HCT116 (cell line): ENCODE data around the gene VSTM2B. TPM values are rescaled to one million over a fixed set of nuclear protein-coding genes. Genes with fewer than 3 reads are reported as not detected.
A peak's percentile ranks its signal among the peaks of the same experiment; 100 is the strongest.

ENCODE experiments used
- ATAC-seq: fragments of 200-7000 bp; cut with Tn5 transposase; 2 replicates; pipeline ENCODE4 v1.9.1; 2020; ENCODE audit warnings: mild to moderate bottlenecking, moderate library complexity
- BruUV-seq: library from RNA; stranded (reverse); fragments of 400-500 nt; replicated peaks from 2 replicates; lab custom pipeline; 2021; lab: Mats Ljungman, UMichigan
- CTCF ChIA-PET: fragments of 300-600 bp; sonication (Branson Sonifier 250); formaldehyde crosslinking; loops from one replicate; lab custom pipeline; 2021; ENCODE audit warnings: antibody characterized with exemption; lab: Charles Lee
- POLR2A ChIA-PET: fragments of 300-600, 350-600 bp; sonication (Branson Sonifier 250); formaldehyde crosslinking; loops from one replicate; lab custom pipeline; 2021; ENCODE audit warnings: antibody characterized with exemption; lab: Charles Lee
- RAD21 ChIA-PET, 2 experiments: fragments of 300-600 bp; sonication (Branson Sonifier 250); formaldehyde crosslinking; loops; one replicate each; lab custom pipeline; 2023; ENCODE audit warnings: low total read pairs in 2 of 2; ENCODE audit not compliant: uncharacterized antibody in 2 of 2, unreplicated experiment in 2 of 2, low non-redundant PET in 1 of 2; lab: Charles Lee
- DNase-seq: peaks from one replicate; pipeline ENCODE4 v3.0.0-alpha.2; 2010; ENCODE audit warnings: low read depth, low spot score
- H2AFZ ChIP-seq: fragments of 200-600 bp; shearing (Covaris generic), sonication (generic); 2 replicates; pipeline ENCODE4 v1.6.1; 2017; ENCODE audit warnings: low read depth, mixed run types, mixed read lengths, antibody characterized with exemption, low read length; ENCODE audit not compliant: poor library complexity, severe bottlenecking
- H3K27ac ChIP-seq: 2 replicates; pipeline ENCODE4 v1.5.1; 2012; ENCODE audit warnings: low read depth, low read length
- H3K27me3 ChIP-seq: fragments of 200-600 bp; sonication (generic); 2 replicates; pipeline ENCODE4 v1.6.1; 2016; ENCODE audit warnings: mixed run types, low read length, mixed read lengths; ENCODE audit not compliant: insufficient read depth
- H3K36me3 ChIP-seq, 2 experiments: fragments of 200-500 bp in 1 of 2; fragments of 200-600 bp in 1 of 2; sonication (Bioruptor generic) in 1 of 2; sonication (generic) in 1 of 2; 2 replicates each; pipeline versions ENCODE4 v1.5.1 to v1.6.1; 2014 to 2016; ENCODE audit warnings: low read length in 2 of 2, inconsistent platforms in 1 of 2, mixed read lengths in 1 of 2, mixed run types in 1 of 2; ENCODE audit not compliant: insufficient read depth in 2 of 2, control insufficient read depth in 1 of 2
- H3K4me1 ChIP-seq, 2 experiments: fragments of 200-600 bp in 1 of 2; sonication (generic) in 1 of 2; 2 replicates each; pipeline versions ENCODE4 v1.5.1 to v1.6.1; 2012 to 2017; ENCODE audit warnings: low read length in 2 of 2, inconsistent platforms in 1 of 2, mild to moderate bottlenecking in 1 of 2, mixed read lengths in 1 of 2, mixed run types in 1 of 2, moderate library complexity in 1 of 2; ENCODE audit not compliant: insufficient read depth in 2 of 2, control insufficient read depth in 1 of 2
- H3K4me2 ChIP-seq: fragments of 200-600 bp; sonication (generic); 2 replicates; pipeline ENCODE4 v1.6.1; 2017; ENCODE audit warnings: mixed run types, low read length, mixed read lengths
- H3K4me3 ChIP-seq, 2 experiments: fragments of 200-600 bp in 1 of 2; sonication (generic) in 1 of 2; replicated peaks in 1 of 2; 2 replicates each; pipeline ENCODE4 v1.5.1; 2011 to 2016; ENCODE audit warnings: low read length in 2 of 2, control low read depth in 1 of 2, low read depth in 1 of 2, mild to moderate bottlenecking in 1 of 2, mixed read lengths in 1 of 2, mixed run types in 1 of 2
- H3K79me2 ChIP-seq: fragments of 200-600 bp; sonication (generic); 2 replicates; pipeline ENCODE4 v1.6.1; 2017; ENCODE audit warnings: mild to moderate bottlenecking, mixed run types, low read length, moderate library complexity, mixed read lengths; ENCODE audit not compliant: insufficient read depth
- H3K9ac ChIP-seq: fragments of 200-600 bp; sonication (generic); 2 replicates; pipeline ENCODE4 v1.6.1; 2016; ENCODE audit warnings: low read length, mixed read lengths
- H3K9me2 ChIP-seq: fragments of 200-600 bp; sonication (generic), shearing (Covaris generic); 2 replicates; pipeline ENCODE4 v1.6.1; 2017; ENCODE audit warnings: mixed run types, mild to moderate bottlenecking, moderate library complexity; ENCODE audit not compliant: insufficient read depth
- H3K9me3 ChIP-seq, 2 experiments: fragments of 200-500 bp in 1 of 2; fragments of 200-600 bp in 1 of 2; sonication (Bioruptor generic) in 1 of 2; sonication (generic) in 1 of 2; 2 replicates each; pipeline ENCODE4 v1.6.1; 2014 to 2017; ENCODE audit warnings: low read length in 2 of 2, mixed read lengths in 2 of 2, inconsistent platforms in 1 of 2, low read depth in 1 of 2, mild to moderate bottlenecking in 1 of 2, mixed run types in 1 of 2, moderate library complexity in 1 of 2; ENCODE audit not compliant: control insufficient read depth in 1 of 2, insufficient read depth in 1 of 2
- H4K20me1 ChIP-seq: fragments of 200-600 bp; sonication (generic), shearing (Covaris generic); 2 replicates; pipeline ENCODE4 v1.6.1; 2017; ENCODE audit warnings: mixed run types, mild to moderate bottlenecking, moderate library complexity; ENCODE audit not compliant: insufficient read depth
- ATF3 ChIP-seq: IDR thresholded peaks from 2 replicates; pipeline ENCODE4 v1.6.1; 2012
- CBX3 ChIP-seq: IDR thresholded peaks from 2 replicates; pipeline ENCODE4 v1.6.1; 2012; ENCODE audit warnings: low read depth
- CTCF ChIP-seq, 3 experiments: fragments of 200-600 bp in 1 of 3; sonication (generic) in 1 of 3; IDR thresholded peaks in 2 of 3; conservative IDR thresholded peaks in 1 of 3; 2 replicates each; pipeline ENCODE4 v1.5.1; 2012 to 2017; ENCODE audit warnings: low read depth in 2 of 3, low read length in 2 of 3, antibody characterized with exemption in 1 of 3, borderline replicate concordance in 1 of 3, control low read depth in 1 of 3, mild to moderate bottlenecking in 1 of 3, mixed read lengths in 1 of 3, mixed run types in 1 of 3, moderate library complexity in 1 of 3; ENCODE audit not compliant: insufficient read depth in 1 of 3
- EZH2 ChIP-seq: fragments of 200-600 bp; sonication (generic); IDR thresholded peaks from 2 replicates; pipeline ENCODE4 v1.6.1; 2017; ENCODE audit warnings: antibody characterized with exemption, mixed run types
- EZH2phosphoT487 ChIP-seq: fragments of 200-600 bp; IDR thresholded peaks from 2 replicates; pipeline ENCODE4 v1.6.1; 2018; ENCODE audit warnings: antibody characterized with exemption, borderline replicate concordance
- MAX ChIP-seq: IDR thresholded peaks from 2 replicates; pipeline ENCODE4 v1.6.1; 2012
- POLR2A ChIP-seq: IDR thresholded peaks from 2 replicates; pipeline ENCODE4 v1.7.0; 2011; ENCODE audit warnings: borderline replicate concordance; ENCODE audit not compliant: insufficient read depth, insufficient read length; ENCODE audit errors: extremely low read depth
- RAD21 ChIP-seq: IDR thresholded peaks from 2 replicates; pipeline ENCODE4 v1.6.1; 2012; ENCODE audit warnings: low read depth, mild to moderate bottlenecking
- SRF ChIP-seq: IDR thresholded peaks from 2 replicates; pipeline ENCODE4 v1.6.1; 2012; ENCODE audit warnings: low read depth
- ZBTB33 ChIP-seq: IDR thresholded peaks from 2 replicates; pipeline ENCODE4 v1.6.1; 2011; ENCODE audit warnings: mild to moderate bottlenecking, low read length, moderate library complexity; ENCODE audit not compliant: insufficient replicate concordance; ENCODE audit errors: extremely low read depth
- ZFX ChIP-seq: fragments of 450-650 bp; IDR thresholded peaks from 2 replicates; pipeline ENCODE4 v1.6.1; 2017
- intact Hi-C: fragments of 100-400 bp; cut with micrococcal nuclease; formaldehyde crosslinking; loops from 2 replicates; pipeline ENCODE4 v1.10.0; 2022
- total RNA-seq: library from RNA; stranded (reverse); gene quantifications from one replicate; pipeline ENCODE4 v1.2.1, GENCODE V29; 2021; ENCODE audit not compliant: unreplicated experiment

VSTM2B gene
- total RNA-seq, 1 experiment from 2014 or later, result not detected

- RAD21 ChIA-PET, result interaction anchor here (1.0 to 1.1 kb wide), 2 partner anchors 61 kb away, joined by 3 to 4 read pairs; no protein-coding TSS in a partner anchor
- no TSS peak for BruUV-seq
- CTCF ChIA-PET, result interaction anchor here (0.9 to 1.8 kb wide), 8 partner anchors 8 to 265 kb away, joined by 3 to 13 read pairs (median 4); no protein-coding TSS in a partner anchor
- H3K4me2 ChIP-seq, result peak overlapping the region; percentile 49
- no peak overlapping the region for H3K4me3 ChIP-seq
- peak overlapping the region; percentile 65 for H2AFZ ChIP-seq
- no peaks in the 10 kb centered on the region for H3K9me2 ChIP-seq
- no peaks in the 10 kb centered on the region for H3K36me3 ChIP-seq
- H3K27ac ChIP-seq, result no peak overlapping the region
- H3K9me3 ChIP-seq, result no peaks in the 10 kb centered on the region
- no peaks in the 10 kb centered on the region for H3K79me2 ChIP-seq
- intact Hi-C loops, result loop anchor here (5.0 kb wide), 1 partner anchor 61 kb away; no protein-coding TSS in a partner anchor
- H3K27me3 ChIP-seq, result peaks cover 6% of the 10 kb centered on the region; the same call in 1 of the 2 replicates
- peak; percentile 31 for DNase-seq
- POLR2A ChIA-PET, result no interaction called here
- H3K9ac ChIP-seq, result no peak overlapping the region
- no peaks in the 10 kb centered on the region for H4K20me1 ChIP-seq
- TF ChIP-seq ZBTB33 (no peak), ZFX (no peak), EZH2phosphoT487 (no peak), POLR2A (no peak), RAD21 (peak; percentile 76), ATF3 (no peak), CTCF (IDR thresholded peaks at IDR 0.05 in 2 of 3, conservative IDR thresholded peaks at IDR 0.05 in 1 of 3; ENCODE audit: borderline replicate concordance in 1 of 3, insufficient read depth in 1 of 3, low read depth in 2 of 3, low read length in 2 of 3) (peak; percentile 65 to 89 (median 89)), MAX (no peak), CBX3 (no peak), SRF (no peak), EZH2 (no peak)
- ATAC-seq, result peak; percentile 97
- peaks cover 0 to 8% of the 10 kb centered on the region in 2 experiments; a peak in 1 of 4 replicates for H3K4me1 ChIP-seq
Observed at GRCh38 chr19:29528350-29528945, 2.7 kb downstream of the VSTM2B start.
